GM23338 (cell line): ENCODE results near the gene ADGRD1.

Experiments
- CTCF ChIP-seq, 2 experiments: fragments of 200-600 bp in 1 of 2; sonication (generic) in 1 of 2; conservative IDR thresholded peaks; 2 replicates each; pipeline versions ENCODE4 v1.5.1 to v1.6.1; 2016 to 2017; ENCODE audit warnings: antibody characterized with exemption in 2 of 2, low read depth in 2 of 2, mild to moderate bottlenecking in 2 of 2, moderate library complexity in 1 of 2
- EZH2phosphoT487 ChIP-seq: fragments of 200-600 bp; sonication (generic); IDR thresholded peaks from one replicate; pipeline ENCODE4 v1.8.1; 2018; ENCODE audit warnings: antibody characterized with exemption; ENCODE audit not compliant: unreplicated experiment

- TF ChIP-seq EZH2phosphoT487 (no peak), CTCF (conservative IDR thresholded peaks at IDR 0.05; ENCODE audit: low read depth in 2 of 2) (no peak)
These were observed 159.1 kb downstream of the ADGRD1 start for GRCh38 chr12:131112700-131113290.
